GM10266 (cell line): ENCODE measurements around the gene ABTB2.

Experiments
- DNase-seq: peaks from one replicate; pipeline ENCODE4 v3.0.0; 2012; ENCODE audit errors: extremely low spot score
- CTCF ChIP-seq: IDR thresholded peaks from 2 replicates; pipeline ENCODE4 v1.5.1; 2012; ENCODE audit warnings: mild to moderate bottlenecking, low read depth; ENCODE audit not compliant: control insufficient read depth, insufficient read depth; ENCODE audit errors: missing control alignments

Gene ABTB2

GRCh38 chr11:34308913-34309585 lies 48.8 kb downstream of the ABTB2 start:
- DNase-seq, result no peak
- no peak for TF ChIP-seq CTCF

GRCh38 chr11:34308049-34308912 lies 49.5 kb downstream of the ABTB2 start:
- no peak for TF ChIP-seq CTCF
- DNase-seq, result no peak

GRCh38 chr11:34305780-34306179 lies 52.0 kb downstream of the ABTB2 start:
- TF ChIP-seq CTCF, result no peak
- DNase-seq, result no peak

GRCh38 chr11:34305193-34305592 lies 52.6 kb downstream of the ABTB2 start:
- no peak for TF ChIP-seq CTCF
- no peak for DNase-seq

- TF ChIP-seq CTCF, result no peak
- no peak for DNase-seq
These were observed 54.7 kb downstream of the ABTB2 start for GRCh38 chr11:34303028-34303570.

GRCh38 chr11:34302046-34302921 lies 55.5 kb downstream of the ABTB2 start:
- no peak for TF ChIP-seq CTCF
- peak; percentile 32 for DNase-seq
